Brain microvascular endothelial cell (primary cell): ENCODE data around the gene NXPH4.
A peak's percentile ranks its signal among the peaks of the same experiment; 100 is the strongest.

Experiments used
- DNase-seq: peaks from one replicate; pipeline ENCODE4 v3.0.0-alpha.2; 2020
- H3K27ac ChIP-seq: fragments of 250-450 bp; sonication (Bioruptor Pico); 2 replicates; pipeline ENCODE4 v1.5.1; 2020; ENCODE audit warnings: mild to moderate bottlenecking, moderate library complexity
- H3K27me3 ChIP-seq: fragments of 250-450 bp; sonication (Bioruptor Pico); replicated peaks from 2 replicates; pipeline ENCODE4 v1.5.1; 2020; ENCODE audit warnings: mild to moderate bottlenecking
- H3K36me3 ChIP-seq: fragments of 250-450 bp; sonication (Bioruptor Pico); replicated peaks from 2 replicates; pipeline ENCODE4 v1.5.1; 2020; ENCODE audit warnings: mild to moderate bottlenecking
- H3K4me3 ChIP-seq: 2 replicates; pipeline ENCODE4 v1.5.1; 2011; ENCODE audit warnings: low read depth, mild to moderate bottlenecking, control low read depth, low read length, moderate library complexity
- CTCF ChIP-seq: IDR thresholded peaks from 2 replicates; pipeline ENCODE4 v1.5.1; 2011; ENCODE audit warnings: low read depth, mild to moderate bottlenecking, moderate library complexity, low read length, control low read depth, inconsistent platforms; ENCODE audit errors: missing control alignments
- in situ Hi-C: cut with HindIII; loops from 2 replicates; pipeline ENCODE4 v1.10.0; 2017; ENCODE audit warnings: low sequenced_read_pairs, low pct_ligation_motif_present

NXPH4 gene

GRCh38 chr12:57213763-57214397 lies 2.7 kb upstream of the NXPH4 start:
- Histone ChIP-seq H3K27ac (no peak overlapping the region), H3K27me3 (peaks cover 27% of the 10 kb centered on the region), H3K36me3 (peaks cover 34% of the 10 kb centered on the region), H3K4me3 (no peak overlapping the region)
- no peak for DNase-seq
- TF ChIP-seq CTCF: no peak
- in situ Hi-C loops: no loop called here

DNA sequence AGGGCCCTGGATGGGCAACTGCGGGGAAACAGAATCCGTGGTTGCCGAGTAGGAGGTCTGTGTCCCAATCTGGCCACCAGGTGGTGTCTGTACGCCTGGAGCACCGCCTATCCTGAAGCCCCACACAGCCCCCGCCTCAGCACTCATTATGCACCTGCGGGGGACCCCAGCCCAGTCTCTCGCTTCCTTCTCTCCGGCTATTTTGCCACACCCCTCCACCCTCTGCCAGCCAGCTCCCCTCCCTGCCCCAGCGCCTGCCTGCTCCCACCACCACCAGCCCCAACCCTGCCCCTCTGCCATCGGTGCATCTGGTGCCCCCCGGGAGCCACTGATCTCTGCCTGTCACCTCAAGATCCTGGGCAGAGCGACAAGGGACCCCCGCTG lies 2.2 kb upstream of the NXPH4 start:
- DNase-seq: peak; percentile 45
- Histone ChIP-seq H3K27me3 (peaks cover 30% of the 10 kb centered on the region), H3K36me3 (peaks cover 29% of the 10 kb centered on the region), H3K27ac (no peak overlapping the region), H3K4me3 (no peak overlapping the region)
- in situ Hi-C loops: no loop called here
- TF ChIP-seq CTCF: peak; percentile 85

- TF ChIP-seq CTCF: no peak
- Histone ChIP-seq H3K4me3 (no peak overlapping the region), H3K27ac (no peak overlapping the region), H3K27me3 (peaks cover 35% of the 10 kb centered on the region), H3K36me3 (peaks cover 24% of the 10 kb centered on the region)
- DNase-seq: no peak
- in situ Hi-C loops: no loop called here
Observed at GRCh38 chr12:57215065-57215464, 1.5 kb upstream of the NXPH4 start.

- no peak for DNase-seq
- Histone ChIP-seq H3K36me3 (peaks cover 21% of the 10 kb centered on the region), H3K27me3 (peaks cover 39% of the 10 kb centered on the region), H3K27ac (no peak overlapping the region), H3K4me3 (no peak overlapping the region)
- TF ChIP-seq CTCF: no peak
- in situ Hi-C loops: no loop called here
Observed at GRCh38 chr12:57215668-57216013, 953 bp upstream of the NXPH4 start.

GRCh38 chr12:57216921-57217879 lies 606 bp downstream of the NXPH4 start:
- DNase-seq: no peak
- Histone ChIP-seq H3K36me3 (peaks cover 5% of the 10 kb centered on the region), H3K4me3 (peak overlapping the region; percentile 48), H3K27me3 (peaks cover 51% of the 10 kb centered on the region), H3K27ac (no peak overlapping the region)
- in situ Hi-C loops: no loop called here
- no peak for TF ChIP-seq CTCF
